T47D (cell line): ENCODE measurements around the gene SLC1A3.

Source experiments
- DNase-seq, 2 experiments: peaks; one replicate each; pipeline versions ENCODE4 v3.0.0 to v3.0.0-alpha.2; 2011 to 2012; ENCODE audit warnings: low read depth in 1 of 2, low spot score in 1 of 2
- JUND ChIP-seq: IDR thresholded peaks from 2 replicates; pipeline ENCODE4 v1.6.1; 2012; ENCODE audit warnings: low read depth
- in situ Hi-C: cut with HindIII; loops from 2 replicates; pipeline ENCODE4 v1.10.0; 2016; ENCODE audit warnings: low sequenced_read_pairs, low pct_unique_long_range_greater_than_20kb

Gene SLC1A3

GRCh38 chr5:36692791-36693763, 86.7 kb downstream of the SLC1A3 start:
- peak; percentile 75 to 78 for DNase-seq
- TF ChIP-seq JUND: no peak
- in situ Hi-C loops: no loop called here

- DNase-seq: no peak
- TF ChIP-seq JUND: no peak
- in situ Hi-C loops: no loop called here
These were observed 87.9 kb downstream of the SLC1A3 start for GRCh38 chr5:36694351-36694750.

DNA sequence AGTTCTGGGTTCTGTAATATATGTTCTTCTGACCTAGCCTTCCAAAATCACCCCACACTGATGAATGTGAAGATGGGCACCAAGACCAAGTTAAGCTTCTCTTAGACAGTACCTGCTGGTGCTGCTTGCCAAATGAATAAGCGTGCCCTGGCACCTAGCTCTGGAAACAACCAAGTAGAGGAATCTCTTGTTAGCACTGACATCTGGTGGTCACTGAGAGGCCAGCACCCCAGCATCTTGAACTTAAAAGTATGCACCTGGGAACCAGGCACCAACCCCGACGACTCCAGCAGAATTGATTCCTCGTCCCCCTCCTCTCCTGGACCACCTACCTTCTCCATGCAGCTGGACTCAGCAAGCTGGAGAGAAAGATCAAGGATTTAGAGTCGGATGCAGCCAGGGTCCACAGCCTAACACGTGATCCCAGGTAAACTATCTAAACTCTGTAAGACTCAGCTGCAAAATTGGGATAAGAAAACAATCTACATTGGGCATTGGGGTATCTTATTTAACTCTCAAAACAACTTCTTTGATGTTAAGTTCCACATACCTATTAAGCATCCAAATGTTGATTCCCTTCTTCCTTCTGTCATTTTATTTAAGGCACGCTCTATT, 89.8 kb downstream of the SLC1A3 start:
- TF ChIP-seq JUND: no peak
- peak; percentile 54 to 84 for DNase-seq
- in situ Hi-C loops: no loop called here

DNA sequence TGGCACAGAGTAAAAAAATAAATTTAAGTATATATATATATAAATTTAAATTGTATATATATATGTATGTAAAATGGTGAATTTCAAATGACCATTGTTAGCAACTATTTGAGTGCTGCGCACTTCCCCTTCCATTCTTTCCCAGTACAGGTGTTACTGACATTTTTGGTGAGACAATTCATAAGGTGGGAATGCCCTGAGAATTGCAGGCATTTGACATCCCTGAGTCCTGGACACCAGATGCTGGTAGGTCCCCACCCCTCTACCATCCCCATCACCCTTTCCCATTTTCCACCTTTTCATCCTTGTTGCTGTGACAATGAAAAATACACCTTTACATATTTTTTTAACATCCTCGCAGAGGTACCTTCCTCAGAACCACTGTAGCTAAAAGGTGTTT, 91.6 kb downstream of the SLC1A3 start:
- no peak for DNase-seq
- in situ Hi-C loops: no loop called here

GRCh38 chr5:36701085-36701698, 94.8 kb downstream of the SLC1A3 start:
- in situ Hi-C loops: no loop called here
- DNase-seq: no peak
- no peak for TF ChIP-seq JUND

More for the DNA sequence above, 91.6 kb downstream of the SLC1A3 start:
- TF ChIP-seq JUND: no peak

- DNase-seq: peak in 1 of 2 experiments; percentile 33
- TF ChIP-seq JUND: no peak
- in situ Hi-C loops: no loop called here
These were observed 96.9 kb downstream of the SLC1A3 start for GRCh38 chr5:36703245-36703860.

DNA sequence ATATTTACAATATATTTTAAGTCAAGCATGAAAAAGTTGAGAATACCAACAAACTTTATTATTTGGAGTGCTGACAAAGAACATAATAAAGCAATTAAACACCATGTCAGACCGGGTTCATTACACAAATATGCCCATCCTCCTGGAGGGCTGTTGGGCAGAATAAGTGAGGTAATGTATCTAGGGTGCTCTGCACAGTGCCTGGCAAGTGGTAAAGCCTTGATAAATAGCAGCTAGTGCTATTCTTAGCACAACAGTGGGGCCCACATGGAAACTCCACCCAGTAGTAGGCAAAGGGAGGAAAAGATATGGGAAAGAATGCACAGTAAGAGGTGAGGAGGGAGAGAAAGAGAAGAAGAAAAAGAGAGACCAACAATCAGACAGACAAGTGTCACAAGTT, 97.7 kb downstream of the SLC1A3 start:
- in situ Hi-C loops: no loop called here
- no peak for DNase-seq
- no peak for TF ChIP-seq JUND

DNA sequence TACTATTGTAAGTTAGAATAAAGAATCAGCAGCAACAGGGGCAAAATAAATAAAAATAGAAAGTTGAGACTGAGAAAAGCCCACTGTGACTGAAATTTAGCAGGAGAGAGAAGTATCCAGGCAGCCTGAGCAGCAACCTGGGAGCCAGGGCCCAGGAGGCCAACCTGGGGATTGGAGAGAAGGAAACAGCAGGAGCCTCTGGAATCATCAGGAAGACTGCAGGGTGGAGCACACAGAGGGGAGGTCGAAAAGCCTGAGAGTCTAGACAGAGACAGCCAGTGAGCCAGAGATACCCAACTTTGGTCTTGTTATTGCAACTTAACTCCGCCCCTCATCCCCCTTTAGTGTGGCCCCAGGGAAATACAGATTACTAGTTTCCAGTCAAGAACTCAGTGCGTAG, 98.6 kb downstream of the SLC1A3 start:
- in situ Hi-C loops: no loop called here
- TF ChIP-seq JUND: no peak
- no peak for DNase-seq

- DNase-seq: no peak
- TF ChIP-seq JUND: no peak
- in situ Hi-C loops: no loop called here
These were observed 100.3 kb downstream of the SLC1A3 start for GRCh38 chr5:36706662-36707061.

GRCh38 chr5:36708996-36709395, 102.6 kb downstream of the SLC1A3 start:
- in situ Hi-C loops: no loop called here
- no peak for TF ChIP-seq JUND
- DNase-seq: no peak

DNA sequence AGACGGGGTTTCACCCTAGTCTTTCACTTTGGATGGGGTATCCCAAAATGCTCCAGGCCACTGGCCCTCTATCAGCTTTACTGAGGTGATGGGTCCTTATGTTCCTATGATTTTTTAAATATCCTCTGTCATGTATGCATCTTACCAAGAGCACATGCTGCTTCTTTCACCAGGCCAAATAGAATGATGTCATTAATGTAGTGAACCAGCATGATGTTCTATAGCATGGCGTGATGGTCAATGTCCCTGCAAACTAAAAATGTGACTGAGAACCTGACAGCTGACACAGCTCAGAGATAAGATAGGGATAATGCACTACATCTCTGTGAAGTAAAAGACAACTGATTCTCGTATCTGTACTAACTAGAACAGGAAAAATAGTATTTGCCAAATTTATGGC, 103.6 kb downstream of the SLC1A3 start:
- no peak for DNase-seq
- in situ Hi-C loops: no loop called here
- no peak for TF ChIP-seq JUND

GRCh38 chr5:36712706-36713105, 106.3 kb downstream of the SLC1A3 start:
- no peak for TF ChIP-seq JUND
- in situ Hi-C loops: no loop called here
- DNase-seq: no peak
